H1 (cell line): Measurements from ENCODE around the gene PDGFB. TPM values are rescaled to one million over a fixed set of nuclear protein-coding genes. Genes with fewer than 3 reads are reported as not detected.
A peak's percentile ranks its signal among the peaks of the same experiment; 100 is the strongest.

Experiments used
- CTCF ChIA-PET: fragments of 300-600 bp; sonication (Branson Sonifier 250); formaldehyde crosslinking; loops from one replicate; lab custom pipeline; 2021; ENCODE audit not compliant: partially characterized antibody; lab: Charles Lee
- POLR2A ChIA-PET: fragments of 300-600 bp; sonication (Branson Sonifier 250); formaldehyde crosslinking; loops from one replicate; lab custom pipeline; 2021; ENCODE audit warnings: inconsistent platforms; ENCODE audit not compliant: partially characterized antibody; lab: Charles Lee
- DNase-seq, 2 experiments: peaks; one replicate each; pipeline versions ENCODE4 v3.0.0 to v3.0.0-alpha.2; 2010 to 2022; ENCODE audit warnings: low spot score in 2 of 2, low read depth in 1 of 2, mixed read lengths in 1 of 2
- FAIRE-seq: peaks from 2 replicates; lab custom pipeline; 2011; peaks lifted over from hg19 to GRCh38; lab: Jason Lieb, UNC
- H2AFZ ChIP-seq: 2 replicates; pipeline ENCODE4 v1.8.1; 2012; ENCODE audit warnings: low read length, inconsistent platforms
- H2AK5ac ChIP-seq: 2 replicates; pipeline ENCODE4 v1.6.1; 2013; ENCODE audit warnings: low read depth, low read length
- H2BK120ac ChIP-seq: replicated peaks from 2 replicates; pipeline ENCODE3; 2013; ENCODE audit warnings: low read depth, low read length, inconsistent platforms
- H2BK12ac ChIP-seq: 2 replicates; pipeline ENCODE4 v1.6.1; 2013; ENCODE audit warnings: low read depth, low read length
- H2BK15ac ChIP-seq: 2 replicates; pipeline ENCODE4 v1.6.1; 2013; ENCODE audit warnings: low read length
- H2BK20ac ChIP-seq: 2 replicates; pipeline ENCODE4 v1.6.1; 2013; ENCODE audit warnings: low read length
- H2BK5ac ChIP-seq: 2 replicates; pipeline ENCODE4 v1.6.1; 2013; ENCODE audit warnings: low read depth, low read length
- H3K14ac ChIP-seq: 2 replicates; pipeline ENCODE4 v1.6.1; 2013; ENCODE audit warnings: inconsistent platforms; ENCODE audit not compliant: insufficient read length
- H3K18ac ChIP-seq: 2 replicates; pipeline ENCODE4 v1.6.1; 2013; ENCODE audit warnings: low read length; ENCODE audit errors: extremely low read depth
- H3K23ac ChIP-seq: 2 replicates; pipeline ENCODE4 v1.6.1; 2013; ENCODE audit warnings: inconsistent platforms; ENCODE audit not compliant: insufficient read length
- H3K23me2 ChIP-seq: 2 replicates; pipeline ENCODE4 v1.6.1; 2013; ENCODE audit warnings: low read depth, low read length
- H3K27ac ChIP-seq: 2 replicates; pipeline ENCODE4 v1.6.1; 2011; ENCODE audit warnings: low read depth, low read length, inconsistent platforms
- H3K27me3 ChIP-seq, 4 experiments: replicated peaks in 1 of 4; 1 replicate in 1 of 4; 2 replicates in 3 of 4; pipeline versions ENCODE4 v1.6.1 to v1.8.1; 2011 to 2013; ENCODE audit warnings: low read length in 3 of 4, mild to moderate bottlenecking in 3 of 4, inconsistent platforms in 2 of 4, mixed read lengths in 2 of 4, moderate library complexity in 1 of 4; ENCODE audit not compliant: control insufficient read depth in 3 of 4, insufficient read depth in 3 of 4; ENCODE audit errors: extremely low read depth in 1 of 4
- H3K36me3 ChIP-seq, 4 experiments: 2 replicates each; pipeline versions ENCODE4 v1.6.1 to v1.8.1; 2011 to 2013; ENCODE audit warnings: mild to moderate bottlenecking in 4 of 4, low read length in 3 of 4, moderate library complexity in 2 of 4, control low read depth in 1 of 4, inconsistent platforms in 1 of 4; ENCODE audit not compliant: insufficient read depth in 4 of 4, control insufficient read depth in 2 of 4
- H3K4ac ChIP-seq: replicated peaks from 2 replicates; pipeline ENCODE3; 2013; ENCODE audit warnings: low read length, low read depth, mixed read lengths, inconsistent platforms; ENCODE audit not compliant: insufficient read length
- H3K4me1 ChIP-seq, 4 experiments: replicated peaks in 1 of 4; 1 replicate in 1 of 4; 2 replicates in 3 of 4; pipeline versions ENCODE4 v1.6.1 to v1.8.1; 2011 to 2013; ENCODE audit warnings: low read length in 3 of 4, inconsistent platforms in 2 of 4, mixed read lengths in 1 of 4; ENCODE audit not compliant: insufficient read depth in 4 of 4, control insufficient read depth in 3 of 4
- H3K4me2 ChIP-seq, 2 experiments: 2 replicates each; pipeline versions ENCODE4 v1.6.1 to v1.8.1; 2011 to 2013; ENCODE audit warnings: low read depth in 2 of 2, low read length in 2 of 2, control low read depth in 1 of 2, inconsistent platforms in 1 of 2, mild to moderate bottlenecking in 1 of 2; ENCODE audit not compliant: insufficient read depth in 1 of 2
- H3K4me3 ChIP-seq, 4 experiments: fragments of 200-600, 300-600 bp in 1 of 4; sonication (generic), shearing (Covaris generic), sonication (Bioruptor Twin) in 1 of 4; 2 replicates each; pipeline versions ENCODE4 v1.5.1 to v1.8.1; 2011 to 2016; ENCODE audit warnings: low read length in 4 of 4, low read depth in 3 of 4, control low read depth in 2 of 4, inconsistent platforms in 2 of 4, mild to moderate bottlenecking in 2 of 4, mixed read lengths in 1 of 4, moderate library complexity in 1 of 4; ENCODE audit not compliant: insufficient read depth in 2 of 4; ENCODE audit errors: extremely low read depth in 1 of 4
- H3K56ac ChIP-seq: replicated peaks from 2 replicates; pipeline ENCODE3; 2013; ENCODE audit warnings: low read depth, mild to moderate bottlenecking, mixed read lengths, low read length, inconsistent platforms; ENCODE audit not compliant: insufficient read length
- H3K79me1 ChIP-seq: 2 replicates; pipeline ENCODE4 v1.6.1; 2013; ENCODE audit warnings: low read depth, low read length, control low read depth
- H3K79me2 ChIP-seq, 2 experiments: 2 replicates each; pipeline versions ENCODE4 v1.6.1 to v1.8.1; 2012 to 2013; ENCODE audit warnings: low read length in 2 of 2, mild to moderate bottlenecking in 2 of 2, inconsistent platforms in 1 of 2; ENCODE audit not compliant: insufficient read depth in 2 of 2, control insufficient read depth in 1 of 2
- H3K9ac ChIP-seq, 4 experiments: replicated peaks in 1 of 4; 1 replicate in 1 of 4; 2 replicates in 3 of 4; pipeline versions ENCODE4 v1.6.1 to v1.8.1; 2011 to 2013; ENCODE audit warnings: low read depth in 3 of 4, low read length in 3 of 4, control low read depth in 2 of 4, mild to moderate bottlenecking in 2 of 4, moderate library complexity in 2 of 4, inconsistent platforms in 1 of 4; ENCODE audit errors: extremely low read depth in 1 of 4
- H3K9me3 ChIP-seq, 2 experiments: 2 replicates each; pipeline versions ENCODE4 v1.6.1 to v1.8.1; 2012 to 2013; ENCODE audit warnings: mild to moderate bottlenecking in 2 of 2, moderate library complexity in 2 of 2, control low read depth in 1 of 2, inconsistent platforms in 1 of 2, low read depth in 1 of 2, low read length in 1 of 2, mixed read lengths in 1 of 2; ENCODE audit not compliant: insufficient read depth in 2 of 2
- H4K20me1 ChIP-seq, 2 experiments: replicated peaks in 1 of 2; 2 replicates each; pipeline versions ENCODE3 to v1.8.1; 2011 to 2013; ENCODE audit warnings: inconsistent platforms in 2 of 2, low read length in 2 of 2, mild to moderate bottlenecking in 1 of 2; ENCODE audit not compliant: insufficient read depth in 2 of 2, control insufficient read depth in 1 of 2
- H4K5ac ChIP-seq: 2 replicates; pipeline ENCODE4 v1.6.1; 2013; ENCODE audit warnings: low read length, low read depth, mixed read lengths, inconsistent platforms; ENCODE audit not compliant: insufficient read length
- H4K8ac ChIP-seq: 2 replicates; pipeline ENCODE4 v1.8.0; 2013; ENCODE audit warnings: mild to moderate bottlenecking, moderate library complexity, low read length, inconsistent platforms; ENCODE audit not compliant: insufficient read depth; ENCODE audit errors: extremely low read depth
- H4K91ac ChIP-seq: replicated peaks from 2 replicates; pipeline ENCODE3; 2013; ENCODE audit warnings: low read length, mixed read lengths, inconsistent platforms; ENCODE audit not compliant: insufficient read length
- ASH2L ChIP-seq: fragments of 200-600, 300-600 bp; sonication (generic); IDR thresholded peaks from one replicate; pipeline ENCODE4 v1.7.1; 2017; ENCODE audit warnings: low read length
- HDAC2 ChIP-seq, 2 experiments: fragments of 300-600 bp in 1 of 2; sonication (generic) in 1 of 2; IDR thresholded peaks; 2 replicates each; pipeline ENCODE4 v1.6.1; 2011 to 2012; ENCODE audit warnings: low read depth in 2 of 2, low read length in 2 of 2, mild to moderate bottlenecking in 2 of 2, moderate library complexity in 2 of 2, borderline replicate concordance in 1 of 2, inconsistent platforms in 1 of 2
- MAFK ChIP-seq: IDR thresholded peaks from 2 replicates; pipeline ENCODE4 v1.6.1; 2012; ENCODE audit warnings: low read depth, mild to moderate bottlenecking, improper control_type of control experiment, low read length
- PHF8 ChIP-seq: fragments of 200-600 bp; sonication (generic); conservative IDR thresholded peaks from 2 replicates; pipeline ENCODE4 v1.7.1; 2012; ENCODE audit warnings: low read depth, mild to moderate bottlenecking, inconsistent platforms, low read length, moderate library complexity
- POLR2A ChIP-seq, 2 experiments: IDR thresholded peaks; 1 replicate in 1 of 2; 2 replicates in 1 of 2; pipeline ENCODE4 v1.6.1; 2011; ENCODE audit warnings: low read depth in 2 of 2, low read length in 2 of 2, mild to moderate bottlenecking in 2 of 2; ENCODE audit errors: control extremely low read depth in 1 of 2
- POLR2AphosphoS5 ChIP-seq: IDR thresholded peaks from 2 replicates; pipeline ENCODE4 v1.6.1; 2011; ENCODE audit warnings: low read depth, low read length
- SIN3A ChIP-seq, 2 experiments: IDR thresholded peaks in 1 of 2; conservative IDR thresholded peaks in 1 of 2; 2 replicates each; pipeline ENCODE4 v1.6.1; 2011 to 2012; ENCODE audit warnings: low read length in 2 of 2, improper control_type of control experiment in 1 of 2, low read depth in 1 of 2, mild to moderate bottlenecking in 1 of 2
- SP2 ChIP-seq: IDR thresholded peaks from 2 replicates; pipeline ENCODE4 v1.6.1; 2012; ENCODE audit warnings: mild to moderate bottlenecking, low read length, inconsistent platforms
- YY1 ChIP-seq: IDR thresholded peaks from 2 replicates; pipeline ENCODE4 v1.6.1; 2011; ENCODE audit warnings: low read depth, mild to moderate bottlenecking, low read length
- WGBS, 2 experiments: shearing (Covaris generic) in 1 of 2; methylation state at CpG; one replicate each; pipeline versions ENCODE4 v1.1.6 to v1.1.7; 2013 to 2015; ENCODE audit warnings: low lambda C conversion rate in 2 of 2, mixed read lengths in 2 of 2, inconsistent platforms in 1 of 2, low coverage in 1 of 2, missing lambda C conversion rate in 1 of 2; ENCODE audit not compliant: insufficient replicate concordance in 2 of 2, insufficient coverage in 1 of 2, insufficient read length in 1 of 2; ENCODE audit errors: extremely low coverage in 1 of 2, missing lambda C conversion rate in 1 of 2; 5-methylcytosine and 5-hydroxymethylcytosine counted together
- polyA plus RNA-seq, 7 experiments: library from polyadenylated mRNA; depleted of rRNA in 3 of 7; stranded (reverse) in 5 of 7; unstranded in 2 of 7; fragments of >200 nt in 5 of 7; fragments of 200-250 nt in 2 of 7; gene quantifications; 1 replicate in 5 of 7; 2 replicates in 1 of 7; 4 replicates in 1 of 7; pipeline versions ENCODE4 v1.2.1 to v1.2.3, GENCODE V29; 2011 to 2013; ENCODE audit warnings: missing spikeins in 2 of 7, mixed read lengths in 2 of 7
- total RNA-seq: library from RNA; stranded (reverse); fragmentation: NEBNext Ultra II Directional; extraction: Animal tissue kit (Norgen Biotek cat#: 25700); gene quantifications from 2 replicates; pipeline ENCODE4 v1.2.1, GENCODE V29; 2021
- TF ChIP-seq, protein P1 (sequence below): IDR thresholded peaks from 2 replicates; pipeline ENCODE4 v1.6.1; 2012; ENCODE audit warnings: inconsistent platforms

The PDGFB gene
- total and polyA plus RNA-seq, 2 of the 8 experiments (the other 6 are each of a cell fraction or from before 2014, with no cell fraction given) = 3.9 to 8.5 TPM

DNA sequence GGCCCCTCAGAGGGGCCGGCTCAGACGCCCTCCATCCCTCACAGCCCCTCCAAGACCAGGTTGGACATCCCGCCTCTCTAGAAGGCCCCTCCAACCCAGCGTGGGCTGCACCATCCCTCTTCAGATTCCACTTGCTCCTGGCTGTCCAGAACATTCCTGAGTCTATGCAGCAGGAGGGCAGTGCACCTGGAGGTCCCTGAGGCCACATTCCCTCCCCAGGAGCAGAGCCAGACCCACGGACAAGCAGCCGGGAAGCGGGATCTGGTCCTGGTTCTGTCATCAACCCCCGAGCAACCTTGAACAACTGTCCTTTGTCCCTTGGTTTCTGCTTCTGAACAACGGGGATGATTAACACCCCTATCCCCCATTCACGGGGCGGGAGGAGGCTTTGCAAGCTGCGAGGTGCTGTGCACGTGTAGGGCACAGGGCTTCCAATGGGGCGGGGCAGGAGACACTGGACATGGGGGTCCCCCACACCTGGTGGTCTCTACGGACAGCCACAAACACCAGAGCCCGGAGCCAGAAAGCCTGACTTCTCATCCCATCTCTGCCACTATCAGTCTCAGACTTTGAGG lies 13.2 kb upstream of the PDGFB start:
- no peak for FAIRE-seq
- no peak overlapping the region for H4K91ac ChIP-seq
- H2BK15ac ChIP-seq = peak overlapping the region; percentile 81; the same call in 1 of the 2 replicates
- no peaks in the 10 kb centered on the region; the same call in 1 of the 2 replicates for H3K23me2 ChIP-seq
- 81% methylated on average over 16 of the region's 16 CpGs; no CpG with 5 or more reads in 1 of the 2 experiments for WGBS, 2 experiments
- no peaks in the 10 kb centered on the region for H4K20me1 ChIP-seq
- ChIA-PET POLR2A (interaction anchor here (0.6 to 4.6 kb wide), 4 partner anchors 37 to 102 kb away, joined by 4 to 40 read pairs (median 4); partner anchors contain the start of gene RPL3), CTCF (interaction anchor here (0.5 to 0.8 kb wide), 3 partner anchors 27 to 192 kb away, joined by 3 read pairs; no protein-coding TSS in a partner anchor)
- H3K79me2 ChIP-seq = no peaks in the 10 kb centered on the region
- peaks cover 3 to 4% of the 10 kb centered on the region in 2 experiments; a peak in 1 of 4 replicates for H3K9me3 ChIP-seq
- no peak overlapping the region for H2BK120ac ChIP-seq
- no peak overlapping the region for H3K4ac ChIP-seq
- H3K9ac ChIP-seq = no peak overlapping the region
- no peak overlapping the region for H3K27ac ChIP-seq
- H3K79me1 ChIP-seq = no peaks in the 10 kb centered on the region
- peaks cover 0 to 4% (median 2%) of the 10 kb centered on the region in 4 experiments; a peak in 2 of 7 replicates for H3K27me3 ChIP-seq
- TF ChIP-seq YY1 (no peak), HDAC2 (IDR thresholded peaks at IDR 0.05; ENCODE audit: borderline replicate concordance in 1 of 2, low read depth in 2 of 2, low read length in 2 of 2) (no peak), SIN3A (conservative IDR thresholded peaks at IDR 0.05 in 1 of 2, IDR thresholded peaks at IDR 0.05 in 1 of 2; ENCODE audit: low read depth in 1 of 2, low read length in 2 of 2) (no peak), ASH2L (no peak), POLR2A (IDR thresholded peaks at IDR 0.05; ENCODE audit: control extremely low read depth in 1 of 2, low read depth in 2 of 2, low read length in 2 of 2) (no peak), MAFK (no peak), POLR2AphosphoS5 (no peak), SP2 (no peak), PHF8 (no peak)
- TF ChIP-seq, protein P1, sequence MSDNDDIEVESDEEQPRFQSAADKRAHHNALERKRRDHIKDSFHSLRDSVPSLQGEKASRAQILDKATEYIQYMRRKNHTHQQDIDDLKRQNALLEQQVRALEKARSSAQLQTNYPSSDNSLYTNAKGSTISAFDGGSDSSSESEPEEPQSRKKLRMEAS = no peak
- H3K4me2 ChIP-seq = no peak overlapping the region
- no peak overlapping the region for H2BK20ac ChIP-seq
- no peak for DNase-seq
- H3K56ac ChIP-seq = no peak overlapping the region
- no peak overlapping the region for H3K18ac ChIP-seq
- no peak overlapping the region for H3K23ac ChIP-seq
- no peak overlapping the region for H4K8ac ChIP-seq
- H3K4me3 ChIP-seq = no peak overlapping the region
- H2AFZ ChIP-seq = no peak overlapping the region
- H3K36me3 ChIP-seq = no peaks in the 10 kb centered on the region
- peaks cover 0 to 20% (median 15%) of the 10 kb centered on the region in 4 experiments; a peak in 6 of 7 replicates for H3K4me1 ChIP-seq
- H3K14ac ChIP-seq = no peak overlapping the region
- no peak overlapping the region for H2BK5ac ChIP-seq
- no peak overlapping the region for H4K5ac ChIP-seq
- H2AK5ac ChIP-seq = no peak overlapping the region
- 0 out of 2 replicates have a peak overlapping the region, but pooled peaks have one; percentile 75 for H2BK12ac ChIP-seq
